BLaER1 (cell line): Measurements from ENCODE around the gene BMPR1B.
"Not testable (repeated sequence)": the region's sequence is repeated elsewhere in the genome, so short reads cannot be mapped to it uniquely, and the experiment has no call there.

ENCODE experiments used
- H3K27ac ChIP-seq: shearing (Covaris generic); formaldehyde crosslinking; 2 replicates; pipeline ENCODE4 v1.8.1; 2022
- H3K27me3 ChIP-seq: shearing (Covaris generic); formaldehyde crosslinking; 2 replicates; pipeline ENCODE4 v1.8.1; 2022
- H3K36me3 ChIP-seq: shearing (Covaris generic); formaldehyde crosslinking; 2 replicates; pipeline ENCODE4 v1.8.1; 2022
- H3K4me1 ChIP-seq: shearing (Covaris generic); formaldehyde crosslinking; 2 replicates; pipeline ENCODE4 v1.8.1; 2022
- H3K4me2 ChIP-seq: shearing (Covaris generic); formaldehyde crosslinking; 2 replicates; pipeline ENCODE4 v1.8.1; 2022
- H3K4me3 ChIP-seq: shearing (Covaris generic); formaldehyde crosslinking; 2 replicates; pipeline ENCODE4 v1.8.1; 2022
- H3K9ac ChIP-seq: shearing (Covaris generic); formaldehyde crosslinking; 2 replicates; pipeline ENCODE4 v1.8.1; 2022
- H3K9me3 ChIP-seq: shearing (Covaris generic); formaldehyde crosslinking; 2 replicates; pipeline ENCODE4 v1.8.1; 2022
- H4K20me1 ChIP-seq: shearing (Covaris generic); formaldehyde crosslinking; 2 replicates; pipeline ENCODE4 v1.8.1; 2022
- Cebpa-rat ChIP-seq: shearing (Covaris generic); IDR thresholded peaks from 2 replicates; pipeline ENCODE4 v1.8.1; 2022

The BMPR1B gene

DNA sequence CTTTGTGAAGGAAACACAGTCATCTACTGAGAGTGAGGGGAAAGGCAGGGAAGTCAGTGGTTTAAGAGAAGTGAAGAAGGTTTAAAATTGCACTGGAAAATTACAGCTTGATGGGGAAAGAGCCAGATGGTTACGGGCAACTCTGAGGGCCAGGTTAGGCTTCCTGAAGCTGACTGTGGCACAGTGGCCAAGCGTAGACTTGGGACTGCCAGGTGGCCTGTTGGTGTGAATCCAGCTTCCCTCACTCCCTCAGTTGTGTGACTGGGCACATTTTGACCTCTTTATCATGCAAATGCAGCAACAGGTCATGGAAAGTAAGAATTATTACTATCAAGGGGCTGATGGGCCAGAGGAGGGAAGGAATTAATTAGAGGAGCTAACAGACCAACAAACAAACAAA, 400.9 kb downstream of the BMPR1B start:
- Histone ChIP-seq H3K27me3 (no peaks in the 10 kb centered on the region), H3K4me3 (no peak overlapping the region), H3K4me1 (peaks cover 25% of the 10 kb centered on the region), H3K9me3 (no peaks in the 10 kb centered on the region), H3K36me3 (no peaks in the 10 kb centered on the region), H3K9ac (no peak overlapping the region), H3K27ac (no peak overlapping the region), H4K20me1 (no peaks in the 10 kb centered on the region), H3K4me2 (no peak overlapping the region)
- no peak for TF ChIP-seq Cebpa-rat

- H3K27ac ChIP-seq = no peak overlapping the region
- no peak overlapping the region for H3K4me3 ChIP-seq
- H3K4me1 ChIP-seq = peaks cover 24% of the 10 kb centered on the region
- no peaks in the 10 kb centered on the region for H3K36me3 ChIP-seq
- H4K20me1 ChIP-seq = no peaks in the 10 kb centered on the region
- H3K9me3 ChIP-seq = no peaks in the 10 kb centered on the region
- no peak overlapping the region for H3K4me2 ChIP-seq
- H3K27me3 ChIP-seq = no peaks in the 10 kb centered on the region
- no peak for TF ChIP-seq Cebpa-rat
- no peak overlapping the region for H3K9ac ChIP-seq
These were observed 401.6 kb downstream of the BMPR1B start for GRCh38 chr4:95159384-95159783.

DNA sequence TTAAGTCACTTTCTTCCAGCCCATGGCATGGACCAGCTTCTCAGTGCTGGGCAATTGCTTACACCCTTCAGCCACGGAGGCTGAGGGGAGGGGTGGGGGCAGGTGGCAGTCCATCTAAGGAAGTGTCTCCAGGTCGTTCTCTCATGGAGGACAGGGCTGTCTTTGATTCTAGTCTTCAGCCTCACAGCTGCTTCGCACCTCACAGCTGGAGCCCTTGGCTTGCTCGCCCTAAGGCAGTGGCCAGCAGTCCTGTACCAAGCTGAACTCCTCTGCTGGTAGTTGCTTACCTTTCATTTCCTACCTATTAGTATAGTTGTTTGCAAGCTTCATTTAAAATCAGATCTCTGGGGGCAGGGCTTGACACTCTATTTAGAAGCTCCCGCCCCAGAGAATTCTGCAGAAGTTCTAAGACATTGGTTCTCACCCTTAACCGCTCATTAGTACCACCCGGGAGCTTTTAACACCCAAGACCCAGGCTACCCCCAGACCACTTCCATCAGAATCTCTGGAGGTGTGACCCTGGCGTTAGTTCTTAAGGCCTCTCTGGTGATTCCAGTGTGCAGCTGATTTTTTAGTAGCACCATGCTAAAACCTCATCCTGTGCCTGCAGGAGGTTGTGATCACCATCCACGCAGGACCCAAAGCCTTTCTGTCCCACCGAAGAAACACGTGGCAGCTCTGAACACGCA, 404.2 kb downstream of the BMPR1B start:
- Histone ChIP-seq H3K9me3 (no peaks in the 10 kb centered on the region), H3K27ac (no peak overlapping the region), H3K4me2 (no peak overlapping the region), H3K4me1 (peaks cover under 1% of the 10 kb centered on the region), H3K36me3 (no peaks in the 10 kb centered on the region), H3K27me3 (no peaks in the 10 kb centered on the region), H3K4me3 (no peak overlapping the region), H4K20me1 (no peaks in the 10 kb centered on the region), H3K9ac (no peak overlapping the region)
- TF ChIP-seq Cebpa-rat = no peak

DNA sequence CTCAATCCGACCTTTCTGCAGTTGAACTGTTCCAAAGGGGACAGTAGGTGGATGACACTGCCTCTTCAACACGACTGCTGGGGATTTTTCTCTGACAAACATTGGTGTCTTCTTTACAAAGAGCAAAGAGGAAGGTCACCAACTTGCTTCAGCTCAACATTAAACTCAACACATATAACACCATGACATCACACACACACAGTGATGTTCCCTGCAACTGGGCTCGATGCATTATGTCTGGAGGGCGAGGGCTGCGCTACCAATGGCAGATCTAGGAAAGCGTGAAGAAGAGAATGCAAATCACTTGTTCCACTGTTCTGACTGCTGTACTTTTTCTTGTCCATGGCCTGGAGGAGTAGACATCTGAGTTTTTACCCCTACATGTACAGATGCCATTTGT, 405.1 kb downstream of the BMPR1B start:
- H3K9ac ChIP-seq = no peak overlapping the region
- no peak overlapping the region for H3K4me2 ChIP-seq
- no peak overlapping the region for H3K27ac ChIP-seq
- H3K36me3 ChIP-seq = no peaks in the 10 kb centered on the region
- no peaks in the 10 kb centered on the region for H3K27me3 ChIP-seq
- H3K9me3 ChIP-seq = no peaks in the 10 kb centered on the region
- no peak overlapping the region for H3K4me3 ChIP-seq
- H3K4me1 ChIP-seq = peaks cover 10% of the 10 kb centered on the region
- no peak for TF ChIP-seq Cebpa-rat
- no peaks in the 10 kb centered on the region for H4K20me1 ChIP-seq

GRCh38 chr4:95165926-95166524, 408.3 kb downstream of the BMPR1B start:
- H4K20me1 ChIP-seq = no peaks in the 10 kb centered on the region
- TF ChIP-seq Cebpa-rat = no peak
- no peaks in the 10 kb centered on the region for H3K9me3 ChIP-seq
- no peaks in the 10 kb centered on the region for H3K36me3 ChIP-seq
- no peak overlapping the region for H3K4me2 ChIP-seq
- H3K4me1 ChIP-seq = peaks cover 12% of the 10 kb centered on the region
- H3K27ac ChIP-seq = no peak overlapping the region
- no peak overlapping the region for H3K9ac ChIP-seq
- H3K4me3 ChIP-seq = no peak overlapping the region
- no peaks in the 10 kb centered on the region for H3K27me3 ChIP-seq

- Histone ChIP-seq H3K27ac (no peak overlapping the region), H3K4me2 (peak overlapping the region; percentile 28; the same call in 1 of the 2 replicates), H3K4me1 (peaks cover 12% of the 10 kb centered on the region), H4K20me1 (no peaks in the 10 kb centered on the region), H3K27me3 (no peaks in the 10 kb centered on the region), H3K9ac (no peak overlapping the region), H3K9me3 (no peaks in the 10 kb centered on the region), H3K4me3 (no peak overlapping the region), H3K36me3 (no peaks in the 10 kb centered on the region)
- TF ChIP-seq Cebpa-rat = no peak
These were observed 410.1 kb downstream of the BMPR1B start for GRCh38 chr4:95167805-95168204.

GRCh38 chr4:95170176-95170575, 412.4 kb downstream of the BMPR1B start:
- no peak overlapping the region for H3K9ac ChIP-seq
- H4K20me1 ChIP-seq = no peaks in the 10 kb centered on the region
- no peak overlapping the region for H3K4me3 ChIP-seq
- H3K27me3 ChIP-seq = no peaks in the 10 kb centered on the region
- no peaks in the 10 kb centered on the region for H3K9me3 ChIP-seq
- H3K36me3 ChIP-seq = no peaks in the 10 kb centered on the region
- H3K4me1 ChIP-seq = peaks cover 12% of the 10 kb centered on the region
- H3K27ac ChIP-seq = no peak overlapping the region
- H3K4me2 ChIP-seq = no peak overlapping the region
- no peak for TF ChIP-seq Cebpa-rat

DNA sequence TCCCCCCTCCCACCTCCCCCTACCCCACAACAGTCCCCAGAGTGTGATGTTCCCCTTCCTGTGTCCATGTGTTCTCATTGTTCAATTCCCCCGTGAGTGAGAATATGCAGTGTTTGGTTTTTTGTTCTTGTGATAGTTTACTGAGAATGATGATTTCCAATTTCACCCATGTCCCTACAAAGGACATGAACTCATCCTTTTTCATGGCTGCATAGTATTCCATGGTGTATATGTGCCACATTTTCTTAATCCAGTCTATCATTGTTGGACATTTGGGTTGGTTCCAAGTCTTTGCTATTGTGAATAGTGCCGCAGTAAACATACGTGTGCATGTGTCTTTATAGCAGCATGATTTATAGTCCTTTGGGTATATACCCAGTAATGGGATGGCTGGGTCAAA, 413.6 kb downstream of the BMPR1B start:
- H4K20me1 ChIP-seq, H3K4me3 ChIP-seq, H3K9ac ChIP-seq, H3K27ac ChIP-seq, H3K9me3 ChIP-seq, H3K27me3 ChIP-seq, H3K4me2 ChIP-seq, H3K36me3 ChIP-seq: not testable (repeated sequence)
- H3K4me1 ChIP-seq = peaks cover 12% of the 10 kb centered on the region

- no peak for TF ChIP-seq Cebpa-rat
- Histone ChIP-seq H4K20me1 (no peaks in the 10 kb centered on the region), H3K4me1 (no peaks in the 10 kb centered on the region), H3K27ac (no peak overlapping the region), H3K27me3 (no peaks in the 10 kb centered on the region), H3K4me2 (no peak overlapping the region), H3K9ac (no peak overlapping the region), H3K36me3 (no peaks in the 10 kb centered on the region), H3K9me3 (no peaks in the 10 kb centered on the region), H3K4me3 (no peak overlapping the region)
These were observed 421.2 kb downstream of the BMPR1B start for GRCh38 chr4:95178938-95179337.

DNA sequence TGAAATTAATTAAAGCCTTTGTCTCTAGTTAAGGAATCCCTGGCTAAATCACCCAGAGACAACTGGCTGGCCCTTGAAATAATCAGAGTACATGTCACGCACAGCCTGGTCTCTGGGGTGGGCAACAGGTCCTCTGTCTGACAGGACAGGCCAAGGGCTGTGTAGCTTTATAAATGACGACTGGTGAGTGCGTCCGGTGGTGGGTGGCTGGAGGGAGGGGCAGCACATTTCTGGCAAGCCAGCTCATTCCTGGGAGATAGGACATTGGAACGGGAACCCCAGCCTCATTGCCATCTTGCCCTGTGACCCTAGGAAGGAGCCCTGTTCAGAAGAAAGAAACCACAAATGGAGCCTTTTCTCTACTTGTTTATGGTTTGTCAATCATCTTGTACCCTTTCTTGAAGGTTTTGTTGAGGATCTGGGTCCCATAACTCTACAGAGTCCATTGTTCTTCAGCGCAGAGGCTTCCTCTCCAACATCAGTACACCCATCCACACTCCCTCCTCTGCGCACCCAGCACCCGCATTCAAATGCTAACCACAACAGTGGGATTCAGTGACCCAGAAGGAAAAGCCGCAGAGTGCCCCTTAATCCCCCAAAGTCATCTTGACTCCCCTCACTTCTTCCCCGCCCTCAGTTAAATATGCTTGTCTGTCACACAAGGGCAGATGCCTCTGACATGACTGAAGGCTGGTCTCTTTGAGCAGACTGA, 422.9 kb downstream of the BMPR1B start:
- H3K4me1 ChIP-seq = no peaks in the 10 kb centered on the region
- H3K27ac ChIP-seq = no peak overlapping the region
- no peaks in the 10 kb centered on the region for H3K9me3 ChIP-seq
- no peaks in the 10 kb centered on the region for H3K36me3 ChIP-seq
- no peak overlapping the region for H3K4me3 ChIP-seq
- TF ChIP-seq Cebpa-rat = no peak
- no peak overlapping the region for H3K4me2 ChIP-seq
- H4K20me1 ChIP-seq = no peaks in the 10 kb centered on the region
- H3K9ac ChIP-seq = no peak overlapping the region
- no peaks in the 10 kb centered on the region for H3K27me3 ChIP-seq
